Measurements from ENCODE around the gene TNFRSF1B. TPM values are rescaled to one million over a fixed set of nuclear protein-coding genes. Genes with fewer than 3 reads are reported as not detected.

The TNFRSF1B gene
- total RNA-seq, 1 donor from 2014 or later = 16.2 TPM

DNA sequence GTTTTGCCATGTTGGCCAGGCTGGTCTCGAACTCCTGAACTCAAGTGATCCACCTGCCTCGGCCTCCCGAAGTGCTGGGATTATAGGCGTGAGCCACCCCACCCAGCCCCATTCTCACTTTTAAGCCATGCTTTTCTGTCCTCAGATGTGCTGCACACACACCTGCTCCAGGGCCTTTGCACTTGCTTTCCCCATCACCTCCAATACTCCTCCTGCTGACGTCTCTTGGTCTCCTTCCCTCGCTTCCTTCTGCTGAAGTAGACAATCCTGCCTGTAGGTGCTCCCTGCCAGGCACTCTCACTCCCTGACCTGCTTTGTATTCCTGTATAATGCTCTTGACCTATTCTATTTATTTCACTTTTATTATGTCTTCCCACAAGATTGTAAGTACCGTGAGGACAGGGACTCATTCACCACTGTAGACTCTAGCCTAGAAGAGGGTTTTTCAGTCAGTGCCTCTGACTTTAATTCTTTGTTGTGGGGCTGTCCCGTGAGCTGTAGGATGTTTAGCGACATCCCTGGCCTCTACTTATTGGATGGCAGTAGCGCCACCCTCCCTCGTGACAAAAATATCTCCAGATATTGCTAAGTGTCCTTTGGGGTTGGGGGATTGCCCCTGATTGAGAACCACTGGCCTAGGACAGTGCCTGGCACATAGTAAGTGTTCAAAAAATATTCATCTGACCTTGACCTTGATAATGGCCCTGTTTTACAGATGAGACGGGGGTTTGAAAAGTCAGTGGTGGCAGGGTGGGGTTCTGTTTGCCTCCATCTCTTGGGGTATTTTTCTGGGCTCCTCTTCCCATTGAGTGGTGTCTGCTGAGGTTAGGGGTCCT, 4.6 kb downstream of the TNFRSF1B start:
- intact Hi-C loops (cut with micrococcal nuclease) = no loop called here
- TF ChIP-seq CTCF (IDR thresholded peaks at IDR 0.05; ENCODE audit: borderline replicate concordance) = no peak
- Histone ChIP-seq H3K4me1 (peaks cover 97% of the 10 kb centered on the region), H3K27ac (replicated peaks) (peak overlapping the region; percentile 94), H3K9me3 (replicated peaks) (no peaks in the 10 kb centered on the region), H3K27me3 (ENCODE audit: low read depth) (peaks cover 13% of the 10 kb centered on the region), H3K4me3 (no peak overlapping the region), H3K36me3 (no peaks in the 10 kb centered on the region)
- no peak for DNase-seq

GRCh38 chr1:12172042-12172851, 5.5 kb downstream of the TNFRSF1B start:
- Histone ChIP-seq H3K4me1 (peaks cover 97% of the 10 kb centered on the region), H3K9me3 (replicated peaks) (no peaks in the 10 kb centered on the region), H3K27ac (replicated peaks) (peak overlapping the region; percentile 94), H3K27me3 (ENCODE audit: low read depth) (peaks cover 7% of the 10 kb centered on the region), H3K36me3 (no peaks in the 10 kb centered on the region), H3K4me3 (peak overlapping the region; percentile 38)
- DNase-seq = no peak
- TF ChIP-seq CTCF (IDR thresholded peaks at IDR 0.05; ENCODE audit: borderline replicate concordance) = no peak
- intact Hi-C loops (cut with micrococcal nuclease) = no loop called here

- intact Hi-C loops (cut with micrococcal nuclease) = no loop called here
- no peak for DNase-seq
- H3K36me3 ChIP-seq = no peaks in the 10 kb centered on the region
- H3K4me3 ChIP-seq = peak overlapping the region; percentile 38
- H3K9me3 ChIP-seq (replicated peaks) = no peaks in the 10 kb centered on the region
- no peak for TF ChIP-seq CTCF (IDR thresholded peaks at IDR 0.05; ENCODE audit: borderline replicate concordance)
- H3K27me3 ChIP-seq (ENCODE audit: low read depth) = peaks cover 9% of the 10 kb centered on the region
- H3K4me1 ChIP-seq = peaks cover 97% of the 10 kb centered on the region
- peak overlapping the region; percentile 94 for H3K27ac ChIP-seq (replicated peaks)
Measured at GRCh38 chr1:12173041-12173509, 6.3 kb downstream of the TNFRSF1B start.

GRCh38 chr1:12173631-12174121, 6.9 kb downstream of the TNFRSF1B start:
- H3K4me3 ChIP-seq = peak overlapping the region; percentile 38
- peak; percentile 46 for DNase-seq
- H3K36me3 ChIP-seq = no peaks in the 10 kb centered on the region
- intact Hi-C loops (cut with micrococcal nuclease) = no loop called here
- no peak for TF ChIP-seq CTCF (IDR thresholded peaks at IDR 0.05; ENCODE audit: borderline replicate concordance)
- peak overlapping the region; percentile 94 for H3K27ac ChIP-seq (replicated peaks)
- no peaks in the 10 kb centered on the region for H3K9me3 ChIP-seq (replicated peaks)
- H3K27me3 ChIP-seq (ENCODE audit: low read depth) = peaks cover 10% of the 10 kb centered on the region
- H3K4me1 ChIP-seq = peaks cover 99% of the 10 kb centered on the region
